ENCODE data around the gene DGKB.

The DGKB gene

GRCh38 chr7:14170872-14171271 is 731.7 kb downstream of the DGKB start:
- no peak for DNase-seq (ENCODE audit: low read depth)
- TF ChIP-seq, protein P1, sequence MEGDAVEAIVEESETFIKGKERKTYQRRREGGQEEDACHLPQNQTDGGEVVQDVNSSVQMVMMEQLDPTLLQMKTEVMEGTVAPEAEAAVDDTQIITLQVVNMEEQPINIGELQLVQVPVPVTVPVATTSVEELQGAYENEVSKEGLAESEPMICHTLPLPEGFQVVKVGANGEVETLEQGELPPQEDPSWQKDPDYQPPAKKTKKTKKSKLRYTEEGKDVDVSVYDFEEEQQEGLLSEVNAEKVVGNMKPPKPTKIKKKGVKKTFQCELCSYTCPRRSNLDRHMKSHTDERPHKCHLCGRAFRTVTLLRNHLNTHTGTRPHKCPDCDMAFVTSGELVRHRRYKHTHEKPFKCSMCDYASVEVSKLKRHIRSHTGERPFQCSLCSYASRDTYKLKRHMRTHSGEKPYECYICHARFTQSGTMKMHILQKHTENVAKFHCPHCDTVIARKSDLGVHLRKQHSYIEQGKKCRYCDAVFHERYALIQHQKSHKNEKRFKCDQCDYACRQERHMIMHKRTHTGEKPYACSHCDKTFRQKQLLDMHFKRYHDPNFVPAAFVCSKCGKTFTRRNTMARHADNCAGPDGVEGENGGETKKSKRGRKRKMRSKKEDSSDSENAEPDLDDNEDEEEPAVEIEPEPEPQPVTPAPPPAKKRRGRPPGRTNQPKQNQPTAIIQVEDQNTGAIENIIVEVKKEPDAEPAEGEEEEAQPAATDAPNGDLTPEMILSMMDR (IDR thresholded peaks at IDR 0.05; ENCODE audit: insufficient read depth, low read depth, low read length, missing control alignments), result no peak
- no peak overlapping the region for H3K4me3 ChIP-seq (ENCODE audit: low read depth, low read length)

DNA sequence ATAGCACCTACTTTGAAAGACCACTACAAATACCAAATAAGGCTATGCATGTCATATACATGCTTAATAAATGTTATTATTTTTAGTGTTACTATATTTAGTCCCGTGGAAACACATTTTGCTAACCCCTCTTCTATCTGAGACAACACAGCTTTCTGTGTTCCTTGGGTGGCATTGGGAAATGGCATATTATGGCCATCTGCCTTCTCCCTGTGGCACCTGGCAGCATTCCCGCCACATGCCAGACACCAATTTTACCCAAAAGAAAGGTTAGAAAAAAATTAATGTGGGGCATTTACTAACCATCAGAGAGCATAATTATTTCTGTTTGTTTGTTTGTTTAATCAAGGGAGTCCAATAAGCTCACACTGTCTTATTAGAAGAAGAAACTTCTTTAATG is 744.4 kb downstream of the DGKB start:
- no peak overlapping the region for H3K4me3 ChIP-seq (ENCODE audit: low read depth, low read length)
- TF ChIP-seq, protein P1 (IDR thresholded peaks at IDR 0.05; ENCODE audit: insufficient read depth, low read depth, low read length, missing control alignments), result no peak
- DNase-seq (ENCODE audit: low read depth), result no peak

GRCh38 chr7:14156436-14156835 is 746.1 kb downstream of the DGKB start:
- no peak for DNase-seq (ENCODE audit: low read depth)
- TF ChIP-seq, protein P1 (IDR thresholded peaks at IDR 0.05; ENCODE audit: insufficient read depth, low read depth, low read length, missing control alignments), result no peak
- H3K4me3 ChIP-seq (ENCODE audit: low read depth, low read length), result no peak overlapping the region

DNA sequence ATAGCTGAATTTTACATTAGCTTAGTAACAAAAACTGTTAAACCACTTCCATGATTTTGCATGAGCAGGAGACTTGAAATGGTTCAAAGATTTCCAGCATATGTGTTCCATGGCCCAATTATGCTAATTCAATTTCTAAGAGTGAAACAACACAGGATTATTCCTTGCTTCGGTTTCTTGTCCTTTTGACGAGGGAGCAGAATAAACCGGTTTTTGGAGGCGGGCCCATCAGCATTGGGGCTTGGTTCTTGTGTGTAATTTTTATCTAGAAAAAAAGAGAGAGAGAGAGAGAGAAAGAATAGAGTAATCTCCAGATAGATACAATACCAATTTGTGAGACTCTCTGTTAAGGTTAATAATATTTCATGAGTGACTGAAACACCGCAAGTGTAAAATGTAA is 753.6 kb downstream of the DGKB start:
- TF ChIP-seq, protein P1 (IDR thresholded peaks at IDR 0.05; ENCODE audit: insufficient read depth, low read depth, low read length, missing control alignments), result no peak
- no peak overlapping the region for H3K4me3 ChIP-seq (ENCODE audit: low read depth, low read length)
- no peak for DNase-seq (ENCODE audit: low read depth)

GRCh38 chr7:14147532-14147931 is 755.0 kb downstream of the DGKB start:
- no peak overlapping the region for H3K4me3 ChIP-seq (ENCODE audit: low read depth, low read length)
- DNase-seq (ENCODE audit: low read depth), result no peak
- TF ChIP-seq, protein P1 (IDR thresholded peaks at IDR 0.05; ENCODE audit: insufficient read depth, low read depth, low read length, missing control alignments), result no peak

- no peak for DNase-seq (ENCODE audit: low read depth)
- H3K4me3 ChIP-seq (ENCODE audit: low read depth, low read length), result no peak overlapping the region
- TF ChIP-seq, protein P1 (IDR thresholded peaks at IDR 0.05; ENCODE audit: insufficient read depth, low read depth, low read length, missing control alignments), result no peak
Measured at GRCh38 chr7:14144538-14144937, 758.0 kb downstream of the DGKB start.

DNA sequence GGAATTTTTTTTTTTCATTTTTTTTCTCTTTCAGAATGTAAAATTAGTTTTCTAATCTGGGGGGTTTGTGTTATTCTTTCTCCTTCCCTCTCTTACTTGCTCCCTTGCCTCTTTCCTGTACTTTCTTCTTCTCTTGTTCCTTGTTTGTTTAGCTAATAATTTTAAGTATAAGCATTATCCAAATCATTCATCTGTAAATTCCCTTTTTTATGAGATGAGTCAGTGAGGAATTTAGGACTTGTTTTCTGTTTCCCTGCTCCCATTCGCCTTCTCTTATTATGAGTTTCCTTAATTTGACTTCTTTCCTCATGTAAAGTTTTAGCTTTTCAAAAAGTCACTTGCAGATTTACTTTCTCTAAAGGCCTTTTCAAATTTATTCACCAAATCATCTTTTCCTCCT is 758.4 kb downstream of the DGKB start:
- no peak overlapping the region for H3K4me3 ChIP-seq (ENCODE audit: low read depth, low read length)
- TF ChIP-seq, protein P1 (IDR thresholded peaks at IDR 0.05; ENCODE audit: insufficient read depth, low read depth, low read length, missing control alignments), result no peak

More for the DNA sequence above, 758.4 kb downstream of the DGKB start:
- DNase-seq (ENCODE audit: low read depth), result no peak
